Measurements from ENCODE around the gene ASZ1. TPM values are rescaled to one million over a fixed set of nuclear protein-coding genes. Genes with fewer than 3 reads are reported as not detected.

ASZ1 gene
- total RNA-seq, 1 experiment from 2014 or later: not detected

DNA sequence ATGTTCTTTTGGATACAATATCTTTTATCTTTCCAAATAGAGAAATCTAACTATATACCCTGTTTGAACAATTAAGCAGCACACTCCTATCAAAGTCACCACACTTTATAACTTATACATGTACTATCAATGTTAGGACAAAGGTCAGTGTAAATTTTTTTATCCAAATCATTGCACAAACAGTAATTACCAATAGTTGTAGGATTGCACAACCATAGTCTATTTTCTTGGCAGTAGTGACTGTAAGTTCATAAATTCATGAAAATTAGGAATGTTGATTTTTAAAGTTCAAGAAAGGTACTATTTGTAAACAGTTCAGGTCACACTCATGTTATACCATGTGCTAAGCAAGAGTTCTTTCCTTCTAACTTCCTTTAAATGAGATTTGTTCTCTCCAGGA is 113.7 kb downstream of the ASZ1 start:
- Histone ChIP-seq H2AFZ (ENCODE audit: low read depth, low read length, poor library complexity, severe bottlenecking) (no peak overlapping the region), H4K20me1 (ENCODE audit: insufficient read depth) (no peaks in the 10 kb centered on the region), H3K4me1 (ENCODE audit: control insufficient read depth in 1 of 2, insufficient read depth in 2 of 2, low read length in 2 of 2) (no peaks in the 10 kb centered on the region), H3K4me2 (ENCODE audit: low read length) (no peak overlapping the region), H3K4me3 (replicated peaks in 1 of 2; ENCODE audit: low read depth in 1 of 2, low read length in 2 of 2) (no peak overlapping the region), H3K9me3 (ENCODE audit: control insufficient read depth in 1 of 2, insufficient read depth in 1 of 2, low read depth in 1 of 2, low read length in 2 of 2) (no peaks in the 10 kb centered on the region), H3K27ac (ENCODE audit: low read depth, low read length) (no peak overlapping the region), H3K36me3 (ENCODE audit: control insufficient read depth in 1 of 2, insufficient read depth in 2 of 2, low read length in 2 of 2) (no peaks in the 10 kb centered on the region), H3K79me2 (ENCODE audit: insufficient read depth, low read length) (no peaks in the 10 kb centered on the region), H3K9me2 (ENCODE audit: insufficient read depth) (no peaks in the 10 kb centered on the region), H3K9ac (ENCODE audit: low read length) (no peak overlapping the region), H3K27me3 (ENCODE audit: insufficient read depth, low read length) (no peaks in the 10 kb centered on the region)
- ChIA-PET CTCF (no interaction called here), RAD21 (ENCODE audit: low non-redundant PET in 1 of 2, low total read pairs in 2 of 2, uncharacterized antibody in 2 of 2, unreplicated experiment in 2 of 2) (no interaction called here), POLR2A (no interaction called here)
- TF ChIP-seq ZNF274 (IDR thresholded peaks at IDR 0.05; ENCODE audit: low read depth, low read length) (no peak), SIN3A (IDR thresholded peaks at IDR 0.05; ENCODE audit: low read depth) (no peak), EZH2 (IDR thresholded peaks at IDR 0.05) (no peak), YY1 (IDR thresholded peaks at IDR 0.05; ENCODE audit: extremely low read depth, insufficient replicate concordance, low read depth, low read length) (no peak)
- BruUV-seq (replicated peaks): no TSS peak
- intact Hi-C loops (cut with micrococcal nuclease): loop anchor here (5.0 to 10.0 kb wide), 3 partner anchors 74 to 839 kb away; no protein-coding TSS in a partner anchor
- no peak for DNase-seq (ENCODE audit: low read depth, low spot score)
- ATAC-seq: no peak

Other genes with a start within 250 kb of the ASZ1 start
- gene WNT2, start 104.4 kb downstream of the ASZ1 start, total RNA-seq (2021; ENCODE audit: unreplicated experiment): 0.12 TPM
- gene CFTR, start 52.5 kb upstream of the ASZ1 start, total RNA-seq (2021; ENCODE audit: unreplicated experiment): not detected

Data from HCT116 (cell line).